SK-MEL-5 (cell line): ENCODE results near the gene CCND2. TPM values are rescaled to one million over a fixed set of nuclear protein-coding genes. Genes with fewer than 3 reads are reported as not detected.

Experiments used
- DNase-seq: peaks from one replicate; pipeline ENCODE4 v3.0.0-alpha.2; 2016; ENCODE audit warnings: low read depth, low spot score
- in situ Hi-C: cut with HindIII; loops from 2 replicates; pipeline ENCODE4 v1.10.0; 2016; ENCODE audit warnings: low sequenced_read_pairs, high pct_unique_total_duplicates, low pct_unique_long_range_greater_than_20kb
- total RNA-seq: library from RNA; depleted of rRNA; stranded (reverse); fragments of >200 nt; shearing (Covaris generic); gene quantifications from 2 replicates; pipeline ENCODE4 v1.2.3, GENCODE V29; 2014; rRNA removed

Gene CCND2
- total RNA-seq, 1 experiment from 2014 or later, result 1.2 TPM

GRCh38 chr12:4301932-4302501 is 28.5 kb downstream of the CCND2 start:
- DNase-seq, result no peak
- in situ Hi-C loops, result no loop called here

- in situ Hi-C loops, result no loop called here
- DNase-seq, result no peak
These were observed 29.3 kb downstream of the CCND2 start for GRCh38 chr12:4302881-4303280.

- DNase-seq, result no peak
- in situ Hi-C loops, result no loop called here
These were observed 30.2 kb downstream of the CCND2 start for GRCh38 chr12:4303750-4304149.

GRCh38 chr12:4307593-4308333 is 34.2 kb downstream of the CCND2 start:
- peak; percentile 88 for DNase-seq
- in situ Hi-C loops, result no loop called here

GRCh38 chr12:4308334-4308950 is 34.9 kb downstream of the CCND2 start:
- DNase-seq, result no peak
- in situ Hi-C loops, result no loop called here

- in situ Hi-C loops, result no loop called here
- no peak for DNase-seq
These were observed 38.2 kb downstream of the CCND2 start for GRCh38 chr12:4311776-4312175.

- no peak for DNase-seq
- in situ Hi-C loops, result no loop called here
These were observed 38.7 kb downstream of the CCND2 start for GRCh38 chr12:4312251-4312650.

- DNase-seq, result no peak
- in situ Hi-C loops, result no loop called here
These were observed 46.9 kb downstream of the CCND2 start for GRCh38 chr12:4320497-4320852.

GRCh38 chr12:4320853-4321701 is 47.5 kb downstream of the CCND2 start, which contains the start of gene TIGAR:
Gene TIGAR, plus strand, starts transcription at chr12:4321213. Its CDS starts 59 bp downstream, at chr12:4321272.
- peak; percentile 94 for DNase-seq
- in situ Hi-C loops, result no loop called here

GRCh38 chr12:4322726-4323125 is 49.2 kb downstream of the CCND2 start:
- peak; percentile 29 for DNase-seq
- in situ Hi-C loops, result no loop called here

Other genes with a start within 250 kb of the CCND2 start
- 32.7 and 46.7 TPM in 2 replicates for gene TIGAR, start 47.5 kb downstream of the CCND2 start, total RNA-seq
- not detected in 2 replicates for gene FGF23, start 106.0 kb downstream of the CCND2 start, total RNA-seq
- gene FGF6, start 172.1 kb downstream of the CCND2 start, total RNA-seq, result not detected in 2 replicates